Testis (tissue), 2 donors: ENCODE results near the gene PRSS27.

ENCODE experiments used
- POLR2A ChIP-seq: fragments of 450-650 bp; IDR thresholded peaks from one replicate; pipeline ENCODE4 v1.6.1; 2017; ENCODE audit warnings: antibody characterized with exemption, mild to moderate bottlenecking, moderate library complexity
- TF ChIP-seq, protein P1 (sequence below), 3 experiments: fragments of 450-650 bp in 2 of 3; fragments of 200-600 bp in 1 of 3; sonication (generic) in 1 of 3; IDR thresholded peaks; one replicate each; pipeline ENCODE4 v1.5.1; 2016 to 2019; ENCODE audit warnings: antibody characterized with exemption in 3 of 3, mild to moderate bottlenecking in 2 of 3, moderate library complexity in 1 of 3

DNA sequence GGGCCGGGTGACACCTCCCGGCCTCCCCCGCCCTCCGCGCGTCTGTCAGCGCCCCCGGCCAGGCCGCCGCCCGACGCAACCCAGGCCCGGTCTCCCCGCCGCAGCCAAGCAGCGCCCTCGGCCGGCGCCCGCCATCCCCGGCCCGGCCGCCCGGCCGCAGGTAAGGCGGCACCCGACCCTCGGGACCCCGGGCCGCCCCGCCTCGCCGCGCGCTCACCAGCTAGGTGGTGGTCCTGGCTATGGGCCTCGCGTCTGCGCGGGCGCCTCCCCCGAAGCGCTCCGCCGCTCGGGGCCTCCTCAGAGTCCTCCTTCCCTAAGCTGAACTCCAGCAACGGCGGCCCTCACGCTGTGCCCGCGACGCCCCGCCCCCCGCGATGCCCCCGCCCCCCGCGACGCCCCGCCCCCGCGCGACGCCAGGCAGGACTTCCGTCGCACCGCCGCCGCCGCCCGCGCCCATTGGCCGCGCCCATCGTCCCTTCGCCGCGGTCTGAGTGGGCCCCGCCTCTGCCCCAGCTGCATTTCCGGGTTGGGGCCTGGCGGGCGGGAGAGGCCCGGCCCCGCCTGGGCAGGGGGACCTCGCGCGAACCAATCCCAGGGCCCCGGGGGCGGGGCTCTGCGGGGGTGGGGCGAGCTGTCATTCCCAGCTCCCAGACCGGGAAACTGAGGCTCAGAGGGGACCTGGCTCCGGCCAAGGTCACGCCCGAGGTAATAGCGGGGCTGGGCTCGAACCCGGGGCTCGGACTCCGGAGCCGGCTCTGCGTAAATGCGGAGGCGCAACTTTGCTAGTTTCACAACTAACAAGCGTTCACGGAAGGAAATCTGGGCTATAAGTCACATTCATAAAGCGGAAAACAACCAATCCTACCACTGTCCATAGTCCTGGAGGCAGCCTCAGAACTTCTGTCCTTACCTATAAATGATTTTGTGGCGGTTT, 46.7 kb downstream of the PRSS27 start:
- TF ChIP-seq, protein P1, sequence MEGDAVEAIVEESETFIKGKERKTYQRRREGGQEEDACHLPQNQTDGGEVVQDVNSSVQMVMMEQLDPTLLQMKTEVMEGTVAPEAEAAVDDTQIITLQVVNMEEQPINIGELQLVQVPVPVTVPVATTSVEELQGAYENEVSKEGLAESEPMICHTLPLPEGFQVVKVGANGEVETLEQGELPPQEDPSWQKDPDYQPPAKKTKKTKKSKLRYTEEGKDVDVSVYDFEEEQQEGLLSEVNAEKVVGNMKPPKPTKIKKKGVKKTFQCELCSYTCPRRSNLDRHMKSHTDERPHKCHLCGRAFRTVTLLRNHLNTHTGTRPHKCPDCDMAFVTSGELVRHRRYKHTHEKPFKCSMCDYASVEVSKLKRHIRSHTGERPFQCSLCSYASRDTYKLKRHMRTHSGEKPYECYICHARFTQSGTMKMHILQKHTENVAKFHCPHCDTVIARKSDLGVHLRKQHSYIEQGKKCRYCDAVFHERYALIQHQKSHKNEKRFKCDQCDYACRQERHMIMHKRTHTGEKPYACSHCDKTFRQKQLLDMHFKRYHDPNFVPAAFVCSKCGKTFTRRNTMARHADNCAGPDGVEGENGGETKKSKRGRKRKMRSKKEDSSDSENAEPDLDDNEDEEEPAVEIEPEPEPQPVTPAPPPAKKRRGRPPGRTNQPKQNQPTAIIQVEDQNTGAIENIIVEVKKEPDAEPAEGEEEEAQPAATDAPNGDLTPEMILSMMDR (IDR thresholded peaks at IDR 0.05): no peak
- TF ChIP-seq POLR2A: no peak
